ENCODE data around the gene IGF2R. TPM values are rescaled to one million over a fixed set of nuclear protein-coding genes. Genes with fewer than 3 reads are reported as not detected.
"Not testable (repeated sequence)": the region's sequence is repeated elsewhere in the genome, so short reads cannot be mapped to it uniquely, and the experiment has no call there.

Gene IGF2R
- total RNA-seq, 1 experiment from 2014 or later = 112 TPM

DNA sequence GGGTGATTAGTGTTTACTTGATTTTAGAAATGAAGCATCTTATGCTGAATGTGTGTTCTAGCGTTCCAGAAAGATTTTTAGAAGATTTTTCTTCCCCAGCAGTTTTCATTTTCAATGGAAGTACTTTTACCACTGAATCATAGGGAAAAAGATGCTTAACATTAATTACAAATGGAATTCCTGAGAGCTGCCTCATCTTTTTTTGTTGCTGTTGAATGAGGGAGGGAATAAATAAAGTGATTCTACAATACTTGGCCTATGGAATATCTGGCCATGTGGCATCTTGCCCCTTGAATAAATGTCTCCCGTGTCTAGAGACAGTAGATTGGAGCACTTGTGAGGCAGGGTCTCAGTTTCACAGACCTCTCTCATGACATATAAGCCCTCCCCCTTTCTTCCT is 108.6 kb downstream of the IGF2R start:
- Histone ChIP-seq H3K36me3 (peaks cover 94% of the 10 kb centered on the region), H3K9me3 (replicated peaks) (no peaks in the 10 kb centered on the region), H3K4me3 (no peak overlapping the region), H3K27ac (no peak overlapping the region), H3K4me1 (no peaks in the 10 kb centered on the region), H3K27me3 (no peaks in the 10 kb centered on the region)
- no peak for DNase-seq

DNA sequence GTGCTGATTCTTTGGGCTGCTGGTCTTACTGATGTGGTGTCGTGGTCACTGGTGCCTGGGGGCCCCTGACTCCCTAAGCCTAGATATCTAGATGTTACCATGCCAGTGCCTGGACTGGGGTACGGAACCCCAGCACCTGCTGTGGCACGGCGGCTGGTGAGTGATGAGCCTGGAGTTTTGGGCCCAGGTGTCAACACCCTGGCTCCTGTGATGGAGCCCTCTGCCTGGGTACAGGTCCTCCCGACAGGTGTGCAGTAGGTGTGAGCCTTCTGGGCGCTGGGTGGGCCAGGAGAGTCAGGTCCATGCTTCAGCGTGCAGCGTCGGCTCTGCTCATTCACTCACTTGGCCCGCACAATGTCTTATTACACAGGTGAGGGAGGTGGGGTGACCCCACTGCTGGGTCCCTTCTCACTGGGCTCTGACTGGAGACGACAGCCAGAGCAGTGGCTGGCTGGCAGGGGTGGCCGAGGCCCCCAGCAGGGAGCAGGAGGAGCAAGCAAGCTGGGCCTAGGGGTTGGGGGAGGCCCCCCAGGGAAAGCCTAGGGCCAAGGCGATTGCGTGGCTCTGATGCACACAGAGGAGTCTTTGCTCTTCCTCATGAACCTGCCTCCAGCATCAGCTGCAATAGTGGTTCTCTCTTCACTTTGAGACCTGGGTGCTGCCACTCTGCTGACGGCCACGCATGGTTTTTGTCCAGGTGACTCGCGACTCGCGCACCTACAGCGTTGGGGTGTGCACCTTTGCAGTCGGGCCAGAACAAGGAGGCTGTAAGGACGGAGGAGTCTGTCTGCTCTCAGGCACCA is 110.2 kb downstream of the IGF2R start:
- Histone ChIP-seq H3K4me1 (no peaks in the 10 kb centered on the region), H3K36me3 (peaks cover 93% of the 10 kb centered on the region), H3K4me3 (no peak overlapping the region), H3K27me3 (no peaks in the 10 kb centered on the region), H3K27ac (no peak overlapping the region), H3K9me3 (replicated peaks) (no peaks in the 10 kb centered on the region)
- no peak for DNase-seq

DNA sequence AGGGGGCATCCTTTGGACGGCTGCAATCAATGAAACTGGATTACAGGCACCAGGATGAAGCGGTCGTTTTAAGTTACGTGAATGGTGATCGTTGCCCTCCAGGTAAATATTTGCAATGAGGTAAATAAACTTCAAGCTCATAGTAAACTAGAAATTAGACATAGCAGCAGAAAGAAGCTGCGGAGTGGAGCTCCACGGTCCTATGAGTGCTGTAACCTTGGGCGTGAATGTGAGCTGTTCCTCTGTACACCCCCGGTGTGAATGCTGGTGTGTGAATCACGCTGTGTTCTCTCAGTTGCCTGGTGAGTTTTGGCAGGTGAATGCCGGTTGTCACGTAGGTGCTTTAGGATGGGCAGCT is 110.8 kb downstream of the IGF2R start:
- Histone ChIP-seq H3K4me1 (no peaks in the 10 kb centered on the region), H3K27me3 (no peaks in the 10 kb centered on the region), H3K4me3 (no peak overlapping the region), H3K9me3 (replicated peaks) (no peaks in the 10 kb centered on the region), H3K36me3 (peaks cover 94% of the 10 kb centered on the region), H3K27ac (no peak overlapping the region)
- DNase-seq = no peak

DNA sequence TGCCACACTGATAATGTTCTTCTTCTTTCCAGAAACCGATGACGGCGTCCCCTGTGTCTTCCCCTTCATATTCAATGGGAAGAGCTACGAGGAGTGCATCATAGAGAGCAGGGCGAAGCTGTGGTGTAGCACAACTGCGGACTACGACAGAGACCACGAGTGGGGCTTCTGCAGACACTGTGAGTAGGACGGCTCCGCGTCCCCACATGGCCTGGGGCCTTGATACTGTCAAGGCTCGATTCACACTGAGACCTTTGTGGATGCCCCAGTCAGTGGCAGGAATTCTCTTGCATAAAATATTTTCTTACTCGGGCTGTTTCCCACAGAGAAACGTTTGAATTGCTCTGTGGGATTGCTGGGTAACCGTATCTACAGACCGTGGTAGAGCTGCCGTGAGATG is 111.2 kb downstream of the IGF2R start:
- H3K4me3 ChIP-seq = no peak overlapping the region
- no peaks in the 10 kb centered on the region for H3K4me1 ChIP-seq
- no peak for DNase-seq
- H3K27me3 ChIP-seq = no peaks in the 10 kb centered on the region
- no peaks in the 10 kb centered on the region for H3K9me3 ChIP-seq (replicated peaks)
- H3K36me3 ChIP-seq = peaks cover 94% of the 10 kb centered on the region
- no peak overlapping the region for H3K27ac ChIP-seq

DNA sequence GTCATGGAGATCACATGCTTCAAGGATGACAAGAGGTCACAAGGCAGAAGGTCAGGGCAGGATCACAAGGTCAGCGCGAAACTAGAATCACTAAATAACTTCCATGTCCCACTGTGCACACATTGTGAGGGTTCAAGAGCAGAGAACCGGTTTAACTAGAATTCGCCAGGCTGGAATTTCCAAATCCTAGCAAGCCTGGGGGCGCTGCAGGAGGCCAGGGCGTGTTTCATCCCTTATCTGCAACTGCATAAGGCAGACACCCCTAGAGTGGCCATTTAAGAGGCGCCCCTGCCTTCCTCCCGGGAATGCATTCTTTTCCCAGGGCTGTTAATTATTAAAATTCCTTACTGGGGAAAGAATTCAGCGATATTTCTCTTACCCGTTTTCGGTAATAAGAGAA is 112.5 kb downstream of the IGF2R start:
- Histone ChIP-seq H3K9me3 (replicated peaks) (no peaks in the 10 kb centered on the region), H3K4me3 (no peak overlapping the region), H3K27me3 (no peaks in the 10 kb centered on the region), H3K36me3 (peaks cover 94% of the 10 kb centered on the region), H3K4me1 (no peaks in the 10 kb centered on the region), H3K27ac (no peak overlapping the region)
- no peak for DNase-seq

DNA sequence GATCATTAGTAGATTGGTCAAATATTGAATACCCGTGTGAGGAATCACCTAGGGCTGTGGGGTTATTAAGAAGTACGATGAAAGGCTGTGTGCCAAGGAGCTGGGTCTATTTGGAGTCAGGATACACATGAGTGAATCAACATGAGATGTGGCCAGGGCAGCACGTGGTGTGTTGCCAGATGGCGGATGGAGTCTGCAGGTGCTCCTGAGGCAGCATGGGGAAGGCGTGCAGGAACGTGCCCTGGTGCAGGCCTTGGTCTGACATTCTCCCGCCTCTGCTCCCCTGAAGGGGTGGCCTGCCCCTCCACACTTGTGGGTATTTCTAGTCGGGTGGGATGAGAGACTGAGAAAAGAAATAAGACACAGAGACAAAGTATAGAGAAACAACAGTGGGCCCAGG is 113.7 kb downstream of the IGF2R start:
- Histone ChIP-seq H3K4me1 (no peaks in the 10 kb centered on the region), H3K27ac (no peak overlapping the region), H3K36me3 (peaks cover 97% of the 10 kb centered on the region), H3K27me3 (no peaks in the 10 kb centered on the region), H3K9me3 (replicated peaks) (no peaks in the 10 kb centered on the region), H3K4me3 (no peak overlapping the region)
- no peak for DNase-seq

DNA sequence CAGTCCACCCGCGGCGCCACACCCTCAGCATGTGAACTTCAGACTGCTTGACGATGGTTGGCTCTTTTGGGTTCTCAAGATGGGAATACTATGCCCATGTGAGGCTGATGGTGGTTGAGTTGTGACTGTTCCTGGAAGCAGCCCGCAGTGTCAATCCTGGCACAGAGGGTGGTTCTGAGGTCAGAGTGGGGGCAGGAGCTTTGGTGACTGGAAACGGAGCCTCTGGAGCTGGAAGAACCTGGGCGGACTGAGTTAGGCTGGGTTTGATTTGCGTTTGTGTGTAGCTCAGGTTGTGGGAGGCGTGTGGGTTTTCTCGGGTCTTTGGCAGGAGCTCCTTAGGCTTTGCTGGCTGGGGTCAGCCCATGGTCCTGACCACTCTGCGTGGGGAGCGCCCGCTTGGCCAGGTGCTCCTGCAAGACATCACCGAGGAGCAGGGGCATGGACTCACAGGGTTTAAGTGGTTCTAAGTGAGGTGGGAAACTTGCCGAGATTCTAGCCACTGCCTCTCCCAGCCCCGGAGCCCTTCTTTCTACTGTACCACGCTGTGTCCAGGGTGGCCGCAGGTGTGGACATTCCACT is 115.4 kb downstream of the IGF2R start:
- Histone ChIP-seq H3K27me3 (no peaks in the 10 kb centered on the region), H3K27ac (no peak overlapping the region), H3K9me3 (replicated peaks) (no peaks in the 10 kb centered on the region), H3K4me3 (no peak overlapping the region), H3K36me3 (peaks cover 97% of the 10 kb centered on the region), H3K4me1 (no peaks in the 10 kb centered on the region)
- no peak for DNase-seq

DNA sequence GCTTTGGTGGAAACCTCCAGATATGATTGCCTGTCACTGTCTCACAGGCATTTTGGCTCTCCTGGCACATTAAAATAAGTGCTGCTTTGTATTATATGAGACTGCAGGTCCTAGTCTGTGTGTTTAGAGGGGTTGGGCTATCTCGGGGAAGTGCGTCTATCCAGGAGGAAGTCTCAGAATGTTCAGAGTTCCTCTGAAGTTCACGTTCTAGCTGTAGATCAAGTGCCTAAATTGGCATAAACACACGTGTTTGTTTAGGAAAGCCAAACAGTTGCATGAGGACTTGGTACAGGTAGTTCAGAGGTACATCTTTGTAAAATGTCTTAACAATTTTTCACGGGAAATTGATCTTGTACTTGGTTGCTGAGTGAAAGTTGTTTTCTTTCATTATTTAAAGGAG is 116.3 kb downstream of the IGF2R start:
- Histone ChIP-seq H3K27me3 (no peaks in the 10 kb centered on the region), H3K4me3 (no peak overlapping the region), H3K9me3 (replicated peaks) (no peaks in the 10 kb centered on the region), H3K27ac (no peak overlapping the region), H3K36me3 (peaks cover 97% of the 10 kb centered on the region), H3K4me1 (no peaks in the 10 kb centered on the region)
- no peak for DNase-seq

DNA sequence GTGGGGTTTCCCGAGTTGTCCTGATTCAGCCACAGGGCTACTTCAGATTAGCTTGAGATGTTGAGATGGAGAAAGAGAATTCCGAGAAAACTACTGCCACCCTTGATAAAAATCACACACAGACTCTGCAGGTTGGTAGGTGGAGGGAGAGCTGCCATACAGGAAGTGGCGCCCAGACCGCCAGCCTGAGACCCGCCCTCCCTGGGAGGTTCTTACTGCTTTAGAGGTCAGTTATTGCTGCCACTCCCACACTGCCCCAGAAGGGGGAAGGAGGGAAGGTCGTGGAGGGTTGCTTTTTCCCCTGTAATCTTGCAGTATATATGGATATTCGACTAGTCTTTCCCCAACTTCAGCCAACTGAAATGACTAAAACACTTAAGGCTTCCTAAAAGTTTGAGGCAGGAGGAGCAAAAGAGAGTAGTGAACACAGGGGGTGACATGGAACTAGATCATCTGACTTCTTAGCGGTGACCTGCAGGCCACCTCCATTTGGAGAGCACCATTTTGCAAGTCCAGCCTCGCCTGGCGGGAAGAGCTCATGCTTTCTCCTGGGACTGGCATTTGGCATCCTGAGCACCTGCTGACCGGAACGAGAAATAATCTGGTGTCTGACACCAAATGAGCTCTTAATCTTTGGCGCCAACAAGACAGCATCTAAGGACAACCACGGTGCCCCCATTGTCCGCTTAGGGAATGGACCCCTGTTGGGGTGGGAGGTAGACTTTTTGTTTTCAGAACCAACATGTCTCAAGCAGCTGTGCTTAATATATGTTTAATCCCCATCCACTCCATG is 117.0 kb downstream of the IGF2R start:
- Histone ChIP-seq H3K27me3 (no peaks in the 10 kb centered on the region), H3K4me1 (no peaks in the 10 kb centered on the region), H3K36me3 (peaks cover 96% of the 10 kb centered on the region), H3K9me3 (replicated peaks) (no peaks in the 10 kb centered on the region), H3K4me3 (no peak overlapping the region), H3K27ac (no peak overlapping the region)
- DNase-seq = peak in 1 of 2 experiments; percentile 26

DNA sequence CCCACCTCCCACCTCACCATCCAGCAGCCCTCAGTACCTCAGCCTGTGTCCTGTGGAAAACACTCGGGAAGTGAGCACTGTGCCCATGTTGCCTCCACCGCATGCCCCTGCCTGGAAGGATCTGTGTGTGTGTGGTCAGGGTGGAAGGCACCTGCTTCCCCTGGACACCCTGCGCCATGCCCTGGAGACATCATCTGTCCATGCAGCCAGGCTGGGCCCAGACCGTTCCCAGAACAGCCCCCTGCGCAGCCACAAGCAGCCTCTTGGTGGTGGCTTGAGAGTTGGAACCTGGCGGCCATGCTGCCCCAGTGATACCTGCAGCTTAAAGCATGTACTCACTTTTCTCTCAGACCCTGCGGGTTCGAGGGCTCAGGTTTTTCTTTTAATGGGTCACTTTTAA is 117.9 kb downstream of the IGF2R start:
- H3K36me3 ChIP-seq = peaks cover 92% of the 10 kb centered on the region
- DNase-seq = no peak
- no peaks in the 10 kb centered on the region for H3K9me3 ChIP-seq (replicated peaks)
- H3K4me1 ChIP-seq = no peaks in the 10 kb centered on the region
- H3K27me3 ChIP-seq = no peaks in the 10 kb centered on the region
- H3K4me3 ChIP-seq = no peak overlapping the region
- no peak overlapping the region for H3K27ac ChIP-seq

DNA sequence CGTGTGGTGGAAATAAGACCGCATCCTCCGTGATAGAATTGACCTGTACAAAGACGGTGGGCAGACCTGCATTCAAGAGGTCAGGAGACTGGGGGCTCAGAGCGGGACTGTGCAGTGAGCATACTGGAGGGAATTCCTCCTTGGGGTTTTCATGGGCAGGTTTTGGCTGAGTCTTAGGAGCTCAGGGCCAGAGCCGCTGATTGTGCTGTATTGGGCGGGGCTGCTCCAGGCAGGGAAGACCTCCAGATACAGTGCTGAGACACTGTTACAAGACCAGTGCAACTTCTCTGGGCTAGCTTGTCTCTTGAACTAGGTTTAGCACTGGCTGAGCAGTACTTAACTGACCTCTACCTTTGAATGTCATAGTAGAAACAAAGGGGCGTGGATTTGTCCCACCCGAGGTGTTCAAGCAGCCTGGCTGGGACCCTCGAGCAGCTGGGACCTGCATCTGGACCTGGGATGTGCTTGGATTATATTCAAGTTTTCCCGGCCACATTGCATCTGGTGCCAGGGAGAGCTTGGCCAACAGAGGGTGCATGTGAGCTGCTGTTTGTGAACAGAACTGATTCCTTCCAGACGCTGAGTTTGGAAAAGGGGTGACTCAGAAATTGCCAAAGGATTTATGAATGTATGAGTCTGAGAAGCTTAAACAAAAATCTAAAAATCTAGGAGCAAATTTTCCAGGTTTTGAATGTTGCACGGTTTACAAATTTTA is 119.3 kb downstream of the IGF2R start:
- Histone ChIP-seq H3K27ac (no peak overlapping the region), H3K4me1 (no peaks in the 10 kb centered on the region), H3K27me3 (no peaks in the 10 kb centered on the region), H3K36me3 (peaks cover 89% of the 10 kb centered on the region), H3K9me3 (replicated peaks) (no peaks in the 10 kb centered on the region), H3K4me3 (no peak overlapping the region)
- peak; percentile 38 to 63 for DNase-seq

DNA sequence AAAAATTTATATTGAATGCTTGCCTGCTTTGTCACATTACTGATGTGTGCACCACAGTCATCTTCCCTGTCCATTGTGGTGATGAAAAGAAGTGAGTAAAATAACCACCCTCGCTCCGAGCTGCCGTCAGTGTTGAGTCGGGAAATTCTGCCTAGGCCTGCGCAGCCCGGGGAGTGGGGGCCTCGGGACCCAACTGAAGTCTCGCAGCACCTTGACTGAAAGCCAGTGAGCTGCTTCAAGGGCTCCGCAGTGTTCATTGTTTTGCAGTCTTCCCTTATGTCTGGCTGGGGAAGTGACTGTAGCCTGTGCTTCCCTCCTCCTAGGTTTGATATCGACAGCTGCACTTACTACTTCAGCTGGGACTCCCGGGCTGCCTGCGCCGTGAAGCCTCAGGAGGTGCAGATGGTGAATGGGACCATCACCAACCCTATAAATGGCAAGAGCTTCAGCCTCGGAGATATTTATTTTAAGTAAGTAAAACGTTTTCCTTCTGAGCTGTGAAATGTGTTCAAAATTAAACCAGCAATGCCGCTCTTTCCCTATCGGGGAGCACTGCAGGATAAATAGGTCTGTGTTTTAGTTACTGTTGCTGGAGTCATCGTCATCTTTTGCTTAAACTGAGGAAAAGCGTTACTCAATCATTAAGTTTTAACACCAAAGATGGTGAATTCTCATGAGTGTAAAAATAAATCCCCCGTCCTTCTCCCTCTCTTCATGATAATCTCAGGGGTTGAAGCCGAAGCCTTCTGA is 120.1 kb downstream of the IGF2R start:
- no peak overlapping the region for H3K27ac ChIP-seq
- H3K4me3 ChIP-seq = no peak overlapping the region
- H3K9me3 ChIP-seq (replicated peaks) = no peaks in the 10 kb centered on the region
- DNase-seq = no peak
- peaks cover 90% of the 10 kb centered on the region for H3K36me3 ChIP-seq
- H3K27me3 ChIP-seq = no peaks in the 10 kb centered on the region
- H3K4me1 ChIP-seq = no peaks in the 10 kb centered on the region

DNA sequence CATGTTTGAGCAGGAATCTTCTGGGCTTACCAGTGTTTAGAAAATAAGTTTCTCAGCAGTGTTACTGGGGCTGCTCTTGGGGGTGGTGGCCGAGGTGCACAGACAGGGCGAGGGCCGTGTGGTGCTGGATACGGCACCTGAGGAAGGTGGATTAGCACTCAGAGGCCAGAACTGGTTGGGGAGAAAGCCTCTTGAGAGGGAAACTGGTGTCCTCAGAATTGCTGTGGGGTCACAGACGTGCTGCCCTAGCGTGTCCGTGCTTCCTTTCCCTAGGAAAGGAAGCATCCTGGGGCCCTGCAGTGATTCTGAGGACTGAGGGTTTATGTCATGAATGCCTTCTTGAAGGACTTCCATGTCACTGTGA is 120.6 kb downstream of the IGF2R start:
- peaks cover 90% of the 10 kb centered on the region for H3K36me3 ChIP-seq

DNA sequence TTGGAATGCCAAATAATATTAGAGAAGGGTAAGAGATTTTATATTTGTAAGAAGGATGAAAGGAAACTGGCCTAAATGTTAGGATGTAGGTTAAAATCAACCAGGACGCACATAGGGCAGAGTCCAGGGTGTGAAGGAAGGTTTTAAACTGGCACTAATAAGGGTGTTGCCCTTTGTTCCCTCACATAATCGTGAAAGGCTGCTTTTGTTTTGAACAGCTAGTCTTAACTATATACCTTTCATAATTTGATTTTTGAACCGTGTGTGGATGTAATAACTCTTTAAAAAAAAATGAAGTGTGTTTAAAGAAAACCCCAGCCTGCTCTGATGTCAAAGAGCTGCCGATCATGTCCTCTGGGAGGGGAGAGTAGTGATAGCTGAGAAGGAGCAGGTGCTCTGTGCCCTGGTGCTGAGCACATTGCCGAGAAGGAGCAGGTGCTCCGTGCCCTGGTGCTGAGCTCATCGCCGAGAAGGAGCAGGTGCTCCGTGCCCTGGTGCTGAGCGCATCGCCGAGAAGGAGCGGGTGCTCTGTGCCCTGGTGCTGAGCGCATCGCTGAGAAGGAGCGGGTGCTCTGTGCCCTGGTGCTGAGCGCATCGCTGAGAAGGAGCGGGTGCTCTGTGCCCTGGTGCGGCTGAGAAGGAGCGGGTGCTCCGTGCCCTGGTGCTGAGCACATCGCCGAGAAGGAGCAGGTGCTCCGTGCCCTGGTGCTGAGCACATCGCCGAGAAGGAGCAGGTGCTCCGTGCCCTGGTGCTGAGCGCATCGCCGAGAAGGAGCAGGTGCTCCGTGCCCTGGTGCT is 121.8 kb downstream of the IGF2R start:
- not testable (repeated sequence) for H3K27me3 ChIP-seq; H3K4me3 ChIP-seq; H3K4me1 ChIP-seq; H3K27ac ChIP-seq; DNase-seq; H3K9me3 ChIP-seq (replicated peaks)
- peaks cover 87% of the 10 kb centered on the region for H3K36me3 ChIP-seq

More for the DNA sequence above, 120.6 kb downstream of the IGF2R start:
- Histone ChIP-seq H3K9me3 (replicated peaks) (no peaks in the 10 kb centered on the region), H3K27ac (no peak overlapping the region), H3K4me1 (no peaks in the 10 kb centered on the region), H3K4me3 (no peak overlapping the region), H3K27me3 (no peaks in the 10 kb centered on the region)
- no peak for DNase-seq

Measured in SJCRH30 (cell line).